ENCODE measurements around the gene KCTD2.

DNA sequence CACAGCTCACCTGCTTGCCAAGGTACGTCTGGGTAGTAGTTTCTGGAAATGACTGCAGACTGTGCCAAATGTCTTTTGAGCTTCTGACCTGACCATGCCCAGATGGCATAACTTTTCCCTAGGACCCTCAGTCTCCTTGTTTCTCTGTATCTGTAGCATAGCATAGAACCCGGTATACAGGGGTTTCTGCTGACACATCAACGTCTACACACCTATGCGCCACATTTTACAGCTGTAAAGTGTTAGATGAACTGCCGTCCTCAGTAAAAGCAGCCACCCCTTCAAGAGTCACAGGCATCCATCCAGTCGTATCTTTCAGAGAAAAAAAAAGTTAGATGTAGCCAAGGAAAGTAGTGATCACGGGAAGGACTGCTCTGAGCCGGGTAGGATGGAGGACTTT is 17.4 kb downstream of the KCTD2 start:
- TF ChIP-seq, protein P1, sequence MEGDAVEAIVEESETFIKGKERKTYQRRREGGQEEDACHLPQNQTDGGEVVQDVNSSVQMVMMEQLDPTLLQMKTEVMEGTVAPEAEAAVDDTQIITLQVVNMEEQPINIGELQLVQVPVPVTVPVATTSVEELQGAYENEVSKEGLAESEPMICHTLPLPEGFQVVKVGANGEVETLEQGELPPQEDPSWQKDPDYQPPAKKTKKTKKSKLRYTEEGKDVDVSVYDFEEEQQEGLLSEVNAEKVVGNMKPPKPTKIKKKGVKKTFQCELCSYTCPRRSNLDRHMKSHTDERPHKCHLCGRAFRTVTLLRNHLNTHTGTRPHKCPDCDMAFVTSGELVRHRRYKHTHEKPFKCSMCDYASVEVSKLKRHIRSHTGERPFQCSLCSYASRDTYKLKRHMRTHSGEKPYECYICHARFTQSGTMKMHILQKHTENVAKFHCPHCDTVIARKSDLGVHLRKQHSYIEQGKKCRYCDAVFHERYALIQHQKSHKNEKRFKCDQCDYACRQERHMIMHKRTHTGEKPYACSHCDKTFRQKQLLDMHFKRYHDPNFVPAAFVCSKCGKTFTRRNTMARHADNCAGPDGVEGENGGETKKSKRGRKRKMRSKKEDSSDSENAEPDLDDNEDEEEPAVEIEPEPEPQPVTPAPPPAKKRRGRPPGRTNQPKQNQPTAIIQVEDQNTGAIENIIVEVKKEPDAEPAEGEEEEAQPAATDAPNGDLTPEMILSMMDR (IDR thresholded peaks at IDR 0.05; ENCODE audit: insufficient read depth, low read length, poor library complexity, severe bottlenecking), result no peak
- no peak for TF ChIP-seq EZH2phosphoT487 (conservative IDR thresholded peaks at IDR 0.05; ENCODE audit: low read length)
